MCF 10A (cell line): ENCODE data around the gene TGM6. TPM values are rescaled to one million over a fixed set of nuclear protein-coding genes. Genes with fewer than 3 reads are reported as not detected.

Experiments
- BruUV-seq: library from RNA; stranded (reverse); fragments of 400-500 nt; replicated peaks from 2 replicates; lab custom pipeline; 2021; lab: Mats Ljungman, UMichigan
- CTCF ChIA-PET: fragments of 300-600 bp; sonication (Branson Sonifier 250); formaldehyde crosslinking; extraction: SDS; loops from one replicate; lab custom pipeline; 2021; ENCODE audit warnings: antibody characterized with exemption, inconsistent platforms; lab: Yijun Ruan, JAX
- POLR2A ChIA-PET: fragments of 300-600, 350-650 bp; sonication (Branson Sonifier 250); formaldehyde crosslinking; extraction: SDS; loops from one replicate; lab custom pipeline; 2020; ENCODE audit warnings: antibody characterized with exemption, inconsistent platforms; lab: Yijun Ruan, JAX
- DNase-seq: peaks from one replicate; pipeline ENCODE4 v3.0.0-alpha.2; 2018; ENCODE audit not compliant: unreplicated experiment
- H3K27ac Mint-ChIP-seq: one replicate; pipeline ENCODE4 v1.8.0; 2022; ENCODE audit warnings: mild to moderate bottlenecking, low read depth, mixed read lengths; ENCODE audit not compliant: unreplicated experiment
- H3K27me3 Mint-ChIP-seq: one replicate; pipeline ENCODE4 v1.8.0; 2022; ENCODE audit warnings: mixed read lengths; ENCODE audit not compliant: insufficient read depth, unreplicated experiment
- H3K36me3 Mint-ChIP-seq: one replicate; pipeline ENCODE4 v1.8.0; 2022; ENCODE audit warnings: mild to moderate bottlenecking, moderate library complexity, mixed read lengths; ENCODE audit not compliant: insufficient read depth, unreplicated experiment
- H3K4me1 Mint-ChIP-seq: one replicate; pipeline ENCODE4 v1.8.0; 2022; ENCODE audit warnings: mixed read lengths; ENCODE audit not compliant: insufficient read depth, unreplicated experiment
- H3K4me3 Mint-ChIP-seq: one replicate; pipeline ENCODE4 v1.8.0; 2022; ENCODE audit warnings: mild to moderate bottlenecking, moderate library complexity, mixed read lengths; ENCODE audit not compliant: unreplicated experiment
- H3K9me3 Mint-ChIP-seq: one replicate; pipeline ENCODE4 v1.8.0; 2022; ENCODE audit warnings: mixed read lengths; ENCODE audit not compliant: unreplicated experiment
- intact Hi-C: fragments of 100-400 bp; cut with micrococcal nuclease; formaldehyde crosslinking; loops from 2 replicates; pipeline ENCODE4 v1.14.1; 2022
- total RNA-seq: library from RNA; stranded (reverse); gene quantifications from 2 replicates; pipeline ENCODE4 v1.2.3, GENCODE V29; 2022
- TF ChIP-seq, protein P1 (sequence below): fragments of 200-600 bp; IDR thresholded peaks from one replicate; pipeline ENCODE4 v1.8.0; 2022; ENCODE audit warnings: antibody characterized with exemption, mild to moderate bottlenecking; ENCODE audit not compliant: unreplicated experiment

Gene TGM6
- total RNA-seq, 1 experiment from 2014 or later, result not detected

DNA sequence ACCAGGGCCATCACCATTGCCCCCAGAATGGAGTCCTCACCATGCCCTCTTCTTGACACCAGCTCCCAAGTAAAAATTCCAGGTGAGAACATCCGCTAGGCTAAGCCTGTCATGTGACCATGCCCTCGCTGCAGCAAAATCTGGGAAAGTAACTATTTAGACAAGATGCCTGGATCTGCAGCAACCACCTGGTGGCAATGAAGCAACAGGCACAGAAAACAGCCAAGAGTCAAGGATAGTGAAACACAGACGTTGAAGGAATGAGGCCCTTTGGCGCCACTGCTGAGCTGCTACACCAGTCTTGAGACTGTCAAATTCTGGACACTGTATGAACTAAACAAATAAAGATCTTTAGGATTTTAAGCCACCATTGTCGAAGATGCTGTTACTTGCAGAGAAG is 30.1 kb upstream of the TGM6 start:
- Mint-ChIP-seq H3K36me3 (no peaks in the 10 kb centered on the region), H3K4me1 (no peaks in the 10 kb centered on the region), H3K9me3 (no peaks in the 10 kb centered on the region), H3K27me3 (no peaks in the 10 kb centered on the region), H3K4me3 (no peak overlapping the region), H3K27ac (no peak overlapping the region)
- intact Hi-C loops, result loop anchor here (1.0 kb wide), 1 partner anchor 102 kb away; no protein-coding TSS in a partner anchor
- POLR2A ChIA-PET, result no interaction called here
- TF ChIP-seq, protein P1, sequence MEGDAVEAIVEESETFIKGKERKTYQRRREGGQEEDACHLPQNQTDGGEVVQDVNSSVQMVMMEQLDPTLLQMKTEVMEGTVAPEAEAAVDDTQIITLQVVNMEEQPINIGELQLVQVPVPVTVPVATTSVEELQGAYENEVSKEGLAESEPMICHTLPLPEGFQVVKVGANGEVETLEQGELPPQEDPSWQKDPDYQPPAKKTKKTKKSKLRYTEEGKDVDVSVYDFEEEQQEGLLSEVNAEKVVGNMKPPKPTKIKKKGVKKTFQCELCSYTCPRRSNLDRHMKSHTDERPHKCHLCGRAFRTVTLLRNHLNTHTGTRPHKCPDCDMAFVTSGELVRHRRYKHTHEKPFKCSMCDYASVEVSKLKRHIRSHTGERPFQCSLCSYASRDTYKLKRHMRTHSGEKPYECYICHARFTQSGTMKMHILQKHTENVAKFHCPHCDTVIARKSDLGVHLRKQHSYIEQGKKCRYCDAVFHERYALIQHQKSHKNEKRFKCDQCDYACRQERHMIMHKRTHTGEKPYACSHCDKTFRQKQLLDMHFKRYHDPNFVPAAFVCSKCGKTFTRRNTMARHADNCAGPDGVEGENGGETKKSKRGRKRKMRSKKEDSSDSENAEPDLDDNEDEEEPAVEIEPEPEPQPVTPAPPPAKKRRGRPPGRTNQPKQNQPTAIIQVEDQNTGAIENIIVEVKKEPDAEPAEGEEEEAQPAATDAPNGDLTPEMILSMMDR, result no peak
- no peak for DNase-seq
- no TSS peak for BruUV-seq
- CTCF ChIA-PET, result interaction anchor here (0.6 to 2.0 kb wide), 14 partner anchors 16 to 675 kb away, joined by 3 to 6 read pairs (median 3); no protein-coding TSS in a partner anchor

DNA sequence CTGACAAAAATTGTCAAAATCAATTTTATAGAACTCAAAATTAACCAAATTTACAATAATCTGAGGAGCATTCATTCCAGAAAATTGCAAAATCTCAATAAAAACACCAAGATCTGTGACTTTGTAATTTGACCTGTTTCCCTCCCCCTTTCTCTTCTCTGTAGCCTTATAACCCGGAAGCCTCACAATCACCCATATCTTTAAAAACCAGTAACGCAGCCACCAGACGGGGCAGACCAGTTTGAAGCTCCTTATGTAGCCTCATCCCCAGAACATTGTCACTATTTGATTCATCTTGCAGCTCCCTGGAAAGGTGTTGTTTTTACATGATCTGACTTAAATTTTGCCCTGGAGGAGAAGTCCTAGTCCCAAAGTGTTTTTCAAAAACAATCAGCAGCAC is 27.5 kb upstream of the TGM6 start:
- Mint-ChIP-seq H3K4me1 (peaks cover 12% of the 10 kb centered on the region), H3K4me3 (no peak overlapping the region), H3K27ac (no peak overlapping the region), H3K27me3 (no peaks in the 10 kb centered on the region), H3K9me3 (no peaks in the 10 kb centered on the region), H3K36me3 (no peaks in the 10 kb centered on the region)
- intact Hi-C loops, result no loop called here
- TF ChIP-seq, protein P1, result no peak
- ChIA-PET CTCF (interaction anchor here (0.6 to 1.1 kb wide), 5 partner anchors 18 to 310 kb away, joined by 3 to 6 read pairs (median 3); no protein-coding TSS in a partner anchor), POLR2A (interaction anchor here (0.5 kb wide), 1 partner anchor 9 kb away, joined by 4 read pairs; no protein-coding TSS in a partner anchor)
- BruUV-seq, result no TSS peak
- DNase-seq, result no peak

DNA sequence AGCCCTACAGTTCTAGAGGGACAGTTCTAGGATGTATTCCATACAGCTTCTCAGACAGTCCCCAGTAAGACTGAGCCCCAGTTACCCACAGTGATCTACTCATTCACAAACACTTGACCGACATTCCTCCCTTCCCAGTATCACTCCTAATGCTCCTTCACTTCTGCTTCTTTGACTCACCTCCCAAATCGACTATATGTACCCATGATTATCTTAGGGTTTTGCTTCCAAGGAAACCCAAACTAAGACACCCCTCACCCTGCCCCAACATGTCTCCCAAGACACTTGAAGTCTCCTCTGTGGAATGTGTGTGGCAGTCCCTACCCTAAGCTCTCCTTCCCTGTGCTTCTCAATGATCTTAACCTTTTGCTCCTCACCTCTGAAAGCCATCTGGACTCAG is 23.6 kb upstream of the TGM6 start:
- peaks cover 12% of the 10 kb centered on the region for H3K4me1 Mint-ChIP-seq
- no peak overlapping the region for H3K4me3 Mint-ChIP-seq
- intact Hi-C loops, result no loop called here
- BruUV-seq, result no TSS peak
- no peak overlapping the region for H3K27ac Mint-ChIP-seq
- no peaks in the 10 kb centered on the region for H3K27me3 Mint-ChIP-seq
- no peaks in the 10 kb centered on the region for H3K36me3 Mint-ChIP-seq
- DNase-seq, result no peak
- TF ChIP-seq, protein P1, result no peak
- ChIA-PET POLR2A (interaction anchor here (0.7 kb wide), 2 partner anchors 93 to 254 kb away, joined by 3 to 5 read pairs; no protein-coding TSS in a partner anchor), CTCF (interaction anchor here (1.1 to 2.9 kb wide), 2 partner anchors 96 to 121 kb away, joined by 3 to 22 read pairs; no protein-coding TSS in a partner anchor)
- H3K9me3 Mint-ChIP-seq, result peaks cover 10% of the 10 kb centered on the region

DNA sequence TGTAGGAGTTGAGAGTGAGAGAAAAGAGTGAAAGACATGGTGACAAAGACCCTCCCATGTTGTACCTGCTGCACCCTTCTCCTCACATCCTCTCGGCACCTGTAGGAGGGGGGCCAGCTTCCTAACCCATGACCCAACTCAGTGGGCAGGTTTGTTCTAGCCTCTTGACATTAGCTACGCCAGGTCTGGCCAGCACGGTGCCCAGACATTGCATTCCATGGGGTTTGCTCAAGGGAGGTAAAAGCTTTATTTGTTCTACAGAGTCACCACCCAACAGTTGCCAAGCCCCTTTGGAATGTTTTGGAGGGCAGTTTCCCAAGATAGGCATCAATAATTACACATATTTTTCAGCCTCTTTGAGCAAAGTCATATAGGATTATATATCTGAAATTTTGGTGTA is 22.7 kb upstream of the TGM6 start:
- BruUV-seq, result no TSS peak
- Mint-ChIP-seq H3K27me3 (no peaks in the 10 kb centered on the region), H3K4me1 (peaks cover 12% of the 10 kb centered on the region), H3K27ac (no peak overlapping the region), H3K4me3 (no peak overlapping the region), H3K36me3 (no peaks in the 10 kb centered on the region), H3K9me3 (peaks cover 10% of the 10 kb centered on the region)
- ChIA-PET POLR2A (interaction anchor here (0.6 to 1.1 kb wide), 3 partner anchors 20 to 227 kb away, joined by 3 read pairs; no protein-coding TSS in a partner anchor), CTCF (interaction anchor here (1.1 to 2.9 kb wide), 2 partner anchors 95 to 122 kb away, joined by 3 to 22 read pairs; no protein-coding TSS in a partner anchor)
- intact Hi-C loops, result no loop called here
- TF ChIP-seq, protein P1, result no peak
- no peak for DNase-seq
